OCI-LY7 (cell line): Measurements from ENCODE around the gene FAM3B. TPM values are rescaled to one million over a fixed set of nuclear protein-coding genes. Genes with fewer than 3 reads are reported as not detected.

Source experiments
- BruUV-seq: library from RNA; stranded (reverse); fragments of 400-500 nt; replicated peaks from 2 replicates; lab custom pipeline; 2021; lab: Mats Ljungman, UMichigan
- CTCF ChIA-PET: fragments of 300-600 bp; sonication (Branson Sonifier 250); formaldehyde crosslinking; loops from one replicate; lab custom pipeline; 2022; ENCODE audit warnings: antibody characterized with exemption; ENCODE audit not compliant: unreplicated experiment; lab: Charles Lee
- POLR2A ChIA-PET: fragments of 300-600 bp; sonication (Branson Sonifier 250); formaldehyde crosslinking; loops from one replicate; lab custom pipeline; 2022; ENCODE audit warnings: antibody characterized with exemption; lab: Charles Lee
- DNase-seq: peaks from one replicate; pipeline ENCODE4 v3.0.0-alpha.2; 2015; ENCODE audit warnings: low spot score
- H2AFZ ChIP-seq: fragments of 200-600 bp; sonication (generic), shearing (Covaris generic); 2 replicates; pipeline ENCODE4 v1.6.1; 2014; ENCODE audit warnings: mild to moderate bottlenecking, antibody characterized with exemption, low read length, moderate library complexity
- H3K27ac ChIP-seq: fragments of 200-600 bp; sonication (generic); 2 replicates; pipeline ENCODE4 v1.5.1; 2014; ENCODE audit warnings: mixed run types, low read depth, mild to moderate bottlenecking, moderate library complexity, low read length, inconsistent platforms; ENCODE audit not compliant: poor library complexity, severe bottlenecking
- H3K36me3 ChIP-seq: fragments of 200-600 bp; sonication (generic); 2 replicates; pipeline ENCODE4 v1.6.1; 2014; ENCODE audit warnings: mild to moderate bottlenecking, antibody characterized with exemption, low read length, moderate library complexity, mixed read lengths; ENCODE audit not compliant: insufficient read depth
- H3K4me1 ChIP-seq: fragments of 200-600 bp; sonication (generic); 2 replicates; pipeline ENCODE4 v1.5.1; 2014; ENCODE audit warnings: mild to moderate bottlenecking, low read length; ENCODE audit not compliant: insufficient read depth, poor library complexity, severe bottlenecking
- H3K4me2 ChIP-seq: fragments of 200-600 bp; sonication (generic); 2 replicates; pipeline ENCODE4 v1.6.1; 2014; ENCODE audit warnings: mild to moderate bottlenecking, low read length
- H3K4me3 ChIP-seq: fragments of 200-600 bp; sonication (generic); 2 replicates; pipeline ENCODE4 v1.5.1; 2014; ENCODE audit warnings: mild to moderate bottlenecking, low read depth, low read length; ENCODE audit not compliant: poor library complexity, severe bottlenecking
- H3K79me2 ChIP-seq: fragments of 200-600 bp; sonication (generic); 2 replicates; pipeline ENCODE4 v1.6.1; 2016; ENCODE audit warnings: low read depth, mild to moderate bottlenecking, low read length, moderate library complexity, mixed read lengths; ENCODE audit not compliant: insufficient read depth
- H3K9me2 ChIP-seq: fragments of 200-600 bp; sonication (generic); 2 replicates; pipeline ENCODE4 v1.6.1; 2016; ENCODE audit warnings: mild to moderate bottlenecking, low read length, mixed read lengths; ENCODE audit not compliant: insufficient read depth
- H3K9me3 ChIP-seq: fragments of 200-600 bp; sonication (generic); 2 replicates; pipeline ENCODE4 v1.6.1; 2014; ENCODE audit warnings: mild to moderate bottlenecking, mixed run types, low read length, mixed read lengths
- H4K20me1 ChIP-seq: fragments of 200-600 bp; sonication (generic); 2 replicates; pipeline ENCODE4 v1.6.1; 2014; ENCODE audit warnings: mild to moderate bottlenecking, antibody characterized with exemption, low read length, moderate library complexity, mixed read lengths; ENCODE audit not compliant: insufficient read depth
- CTCF ChIP-seq: fragments of 200-600 bp; sonication (generic); conservative IDR thresholded peaks from 2 replicates; pipeline ENCODE4 v1.5.1; 2014; ENCODE audit warnings: mild to moderate bottlenecking, antibody characterized with exemption, low read length, moderate library complexity, mixed read lengths
- EZH2phosphoT487 ChIP-seq: fragments of 200-600 bp; sonication (generic); IDR thresholded peaks from 2 replicates; pipeline ENCODE4 v1.6.1; 2018; ENCODE audit warnings: low read depth, borderline replicate concordance, mild to moderate bottlenecking, mixed run types, antibody characterized with exemption, low read length, moderate library complexity, mixed read lengths
- intact Hi-C: fragments of 100-400 bp; cut with micrococcal nuclease; formaldehyde crosslinking; loops from one replicate; pipeline ENCODE4 v1.10.0; 2022; ENCODE audit not compliant: unreplicated experiment
- total RNA-seq, 2 experiments: library from RNA; depleted of rRNA in 1 of 2; stranded (reverse); fragments of >200 nt in 1 of 2; shearing (Covaris generic) in 1 of 2; gene quantifications; 2 replicates each; pipeline ENCODE4 v1.2.3, GENCODE V29; 2014 to 2022

FAM3B gene
- total RNA-seq, 2 experiments from 2014 or later: 0.19 TPM; not detected in 1

DNA sequence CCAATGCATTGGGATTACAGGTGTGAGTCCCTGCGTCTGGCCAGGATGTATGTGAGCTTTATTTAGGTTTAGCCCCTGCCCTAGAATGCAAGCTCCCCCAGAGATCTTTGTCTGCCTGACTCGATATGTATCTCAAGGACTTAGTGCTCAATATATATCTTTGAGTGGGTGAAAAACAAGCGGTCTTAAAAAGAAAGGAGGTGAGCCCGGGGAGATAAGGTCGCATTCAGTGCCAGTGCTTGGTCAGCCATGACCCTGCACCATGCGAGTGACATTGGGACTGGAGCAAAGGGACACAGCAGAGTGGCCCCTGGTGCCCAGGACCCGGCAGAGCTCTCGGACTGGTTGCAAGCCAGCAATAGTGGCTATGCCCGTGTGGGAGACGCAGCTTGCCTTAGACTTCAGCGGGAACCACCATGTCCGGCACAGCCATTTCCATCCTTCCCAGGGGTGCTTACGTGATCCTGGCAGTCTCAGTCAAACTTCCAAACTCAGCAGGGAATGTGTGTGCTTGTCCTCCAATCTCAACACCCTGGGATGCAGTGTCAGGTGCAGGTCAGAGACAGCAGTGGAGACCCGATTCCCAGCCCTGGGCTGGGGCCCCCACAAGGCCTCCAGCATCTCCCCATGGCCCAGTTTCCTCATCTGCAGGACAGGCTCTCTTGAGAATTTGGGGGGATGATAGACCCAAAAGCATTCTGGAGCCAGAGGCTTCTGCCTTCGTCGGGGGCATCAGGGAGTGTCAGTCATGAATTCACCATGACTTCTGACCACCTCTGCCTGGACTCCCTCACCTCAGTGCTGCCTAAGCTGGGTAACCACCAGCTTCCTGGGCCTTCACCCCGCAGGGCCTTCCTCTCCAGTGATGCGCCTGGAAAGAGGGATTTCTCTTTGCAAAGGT, 47.0 kb downstream of the FAM3B start:
- no peak for DNase-seq
- Histone ChIP-seq H3K4me1 (peaks cover 43% of the 10 kb centered on the region), H2AFZ (no peak overlapping the region), H3K36me3 (no peaks in the 10 kb centered on the region), H3K27ac (no peak overlapping the region), H3K9me2 (no peaks in the 10 kb centered on the region), H4K20me1 (no peaks in the 10 kb centered on the region), H3K9me3 (no peaks in the 10 kb centered on the region), H3K79me2 (peaks cover 3% of the 10 kb centered on the region; the same call in 1 of the 2 replicates), H3K4me2 (no peak overlapping the region), H3K4me3 (no peak overlapping the region)
- intact Hi-C loops: loop anchor here (10.0 kb wide), 1 partner anchor 561 kb away; no protein-coding TSS in a partner anchor
- no TSS peak for BruUV-seq
- ChIA-PET CTCF (no interaction called here), POLR2A (interaction anchor here (1.6 kb wide), 1 partner anchor 43 kb away, joined by 4 read pairs; no protein-coding TSS in a partner anchor)
- no peak for TF ChIP-seq CTCF
- no peak for TF ChIP-seq EZH2phosphoT487

- no peaks in the 10 kb centered on the region for H3K36me3 ChIP-seq
- TF ChIP-seq EZH2phosphoT487 (no peak), CTCF (no peak)
- POLR2A ChIA-PET: no interaction called here
- H3K27ac ChIP-seq: no peak overlapping the region
- peaks cover 50% of the 10 kb centered on the region for H3K4me1 ChIP-seq
- H3K79me2 ChIP-seq: peaks cover 3% of the 10 kb centered on the region; the same call in 1 of the 2 replicates
- no peak overlapping the region for H3K4me3 ChIP-seq
- CTCF ChIA-PET: no interaction called here
- no TSS peak for BruUV-seq
- intact Hi-C loops: loop anchor here (10.0 kb wide), 1 partner anchor 560 kb away; no protein-coding TSS in a partner anchor
- no peak overlapping the region for H3K4me2 ChIP-seq
- no peak for DNase-seq
- no peaks in the 10 kb centered on the region for H3K9me2 ChIP-seq
- no peak overlapping the region for H2AFZ ChIP-seq
- H3K9me3 ChIP-seq: no peaks in the 10 kb centered on the region
- H4K20me1 ChIP-seq: no peaks in the 10 kb centered on the region
Observed at GRCh38 chr21:41364308-41364707, 47.7 kb downstream of the FAM3B start.
